Tibial nerve (tissue), 4 donors: ENCODE measurements around the gene FBLN2. TPM values are rescaled to one million over a fixed set of nuclear protein-coding genes. Genes with fewer than 3 reads are reported as not detected.

Experiments
- DNase-seq, 2 donors: peaks; one replicate each; pipeline ENCODE4 v3.0.0-alpha.2; 2019; ENCODE audit warnings: low spot score in 2 of 2
- H3K27ac ChIP-seq, 4 donors: fragments of 200-600 bp; sonication (generic) in 3 of 4; one replicate each; pipeline ENCODE4 v1.5.1; 2017 to 2019; ENCODE audit warnings: mild to moderate bottlenecking in 1 of 4
- H3K27me3 ChIP-seq, 2 donors: fragments of 200-600 bp; sonication (generic) in 1 of 2; one replicate each; pipeline versions ENCODE4 v1.5.1 to v1.6.0; 2017 to 2019
- H3K36me3 ChIP-seq, 3 donors: fragments of 200-600 bp; sonication (generic); one replicate each; pipeline ENCODE4 v1.5.1; 2018 to 2019
- H3K4me1 ChIP-seq, 4 donors: fragments of 200-600 bp; sonication (generic) in 3 of 4; one replicate each; pipeline ENCODE4 v1.5.1; 2017 to 2019
- H3K4me3 ChIP-seq, 4 donors: fragments of 200-600 bp; sonication (generic) in 3 of 4; one replicate each; pipeline ENCODE4 v1.5.1; 2017 to 2019; ENCODE audit warnings: mild to moderate bottlenecking in 1 of 4, moderate library complexity in 1 of 4
- H3K9me3 ChIP-seq, 4 donors: fragments of 200-600 bp; sonication (generic) in 3 of 4; one replicate each; pipeline ENCODE4 v1.5.1; 2017 to 2019
- EP300 ChIP-seq, 2 donors: sonication (generic); formaldehyde crosslinking; IDR thresholded peaks; one replicate each; pipeline ENCODE4 v1.6.1; 2017; ENCODE audit warnings: antibody characterized with exemption in 2 of 2, mild to moderate bottlenecking in 1 of 2
- POLR2A ChIP-seq, 2 donors: fragments of 450-650 bp; IDR thresholded peaks; one replicate each; pipeline ENCODE4 v1.6.1; 2017; ENCODE audit warnings: antibody characterized with exemption in 2 of 2, mild to moderate bottlenecking in 2 of 2, moderate library complexity in 2 of 2
- WGBS, 2 donors: methylation state at CpG; one replicate each; pipeline ENCODE4 v1.1.5; 2018; 5-methylcytosine and 5-hydroxymethylcytosine counted together
- total RNA-seq, 4 donors: library from RNA; depleted of rRNA; stranded (reverse); fragments of >200 nt; gene quantifications; one replicate each; pipeline ENCODE4 v1.1.0, GENCODE V29; 2016
- TF ChIP-seq, protein P1 (sequence below), 5 experiments: fragments of 200-600 bp in 3 of 5; fragments of 450-650 bp in 2 of 5; sonication (generic) in 3 of 5; IDR thresholded peaks; one replicate each; pipeline ENCODE4 v1.5.1; 2016 to 2019; ENCODE audit warnings: antibody characterized with exemption in 5 of 5, mild to moderate bottlenecking in 3 of 5, moderate library complexity in 2 of 5

FBLN2 gene
- total RNA-seq, 4 donors from 2014 or later: 185 to 445 (median 240) TPM

- no peaks in the 10 kb centered on the region for H3K9me3 ChIP-seq
- DNase-seq: no peak
- H3K27me3 ChIP-seq: no peaks in the 10 kb centered on the region
- no peak for TF ChIP-seq EP300 (IDR thresholded peaks at IDR 0.05)
- TF ChIP-seq POLR2A (IDR thresholded peaks at IDR 0.05): no peak
- TF ChIP-seq, protein P1, sequence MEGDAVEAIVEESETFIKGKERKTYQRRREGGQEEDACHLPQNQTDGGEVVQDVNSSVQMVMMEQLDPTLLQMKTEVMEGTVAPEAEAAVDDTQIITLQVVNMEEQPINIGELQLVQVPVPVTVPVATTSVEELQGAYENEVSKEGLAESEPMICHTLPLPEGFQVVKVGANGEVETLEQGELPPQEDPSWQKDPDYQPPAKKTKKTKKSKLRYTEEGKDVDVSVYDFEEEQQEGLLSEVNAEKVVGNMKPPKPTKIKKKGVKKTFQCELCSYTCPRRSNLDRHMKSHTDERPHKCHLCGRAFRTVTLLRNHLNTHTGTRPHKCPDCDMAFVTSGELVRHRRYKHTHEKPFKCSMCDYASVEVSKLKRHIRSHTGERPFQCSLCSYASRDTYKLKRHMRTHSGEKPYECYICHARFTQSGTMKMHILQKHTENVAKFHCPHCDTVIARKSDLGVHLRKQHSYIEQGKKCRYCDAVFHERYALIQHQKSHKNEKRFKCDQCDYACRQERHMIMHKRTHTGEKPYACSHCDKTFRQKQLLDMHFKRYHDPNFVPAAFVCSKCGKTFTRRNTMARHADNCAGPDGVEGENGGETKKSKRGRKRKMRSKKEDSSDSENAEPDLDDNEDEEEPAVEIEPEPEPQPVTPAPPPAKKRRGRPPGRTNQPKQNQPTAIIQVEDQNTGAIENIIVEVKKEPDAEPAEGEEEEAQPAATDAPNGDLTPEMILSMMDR (IDR thresholded peaks at IDR 0.05): no peak
- peaks cover 0 to 75% (median 0%) of the 10 kb centered on the region in 3 donors for H3K36me3 ChIP-seq
- H3K4me1 ChIP-seq: peaks cover 0 to 20% (median 5%) of the 10 kb centered on the region in 4 donors
- H3K27ac ChIP-seq: no peak overlapping the region
- H3K4me3 ChIP-seq: no peak overlapping the region
- 59 to 63% methylated on average over 4 of the region's 4 CpGs for WGBS, 2 donors
Measured at GRCh38 chr3:13620281-13620680, 71.4 kb downstream of the FBLN2 start.

DNA sequence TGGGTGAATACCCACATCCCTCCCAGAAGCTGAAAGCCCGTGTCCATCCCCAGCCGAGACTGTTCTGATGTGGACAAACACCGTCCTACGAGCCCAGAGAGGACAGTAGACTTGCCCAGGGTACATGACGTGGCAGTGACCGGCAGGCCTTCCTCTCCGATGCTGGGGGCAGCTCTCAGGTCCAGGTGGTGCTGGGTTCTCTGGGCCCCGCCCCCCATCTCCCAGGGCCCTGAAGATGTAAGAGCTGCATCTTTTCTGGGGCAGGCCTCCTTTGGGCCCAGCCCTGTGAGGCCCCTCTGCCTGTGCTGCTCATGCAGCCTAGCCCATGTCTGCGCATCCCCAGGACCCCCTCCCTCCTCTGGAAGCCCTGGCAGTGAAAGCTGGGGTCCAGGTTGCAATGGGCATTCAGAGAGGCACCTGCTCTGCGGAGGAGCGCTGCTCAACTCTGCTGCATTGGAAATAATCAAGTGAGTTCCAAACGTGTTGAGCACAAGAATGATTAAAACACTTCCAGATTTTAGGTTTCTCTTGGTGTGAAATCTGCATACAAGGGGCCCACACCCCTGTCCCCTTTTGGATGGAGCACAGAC lies 71.9 kb downstream of the FBLN2 start:
- H3K9me3 ChIP-seq: no peaks in the 10 kb centered on the region
- no peaks in the 10 kb centered on the region for H3K27me3 ChIP-seq
- peaks cover 0 to 20% (median 5%) of the 10 kb centered on the region in 4 donors for H3K4me1 ChIP-seq
- TF ChIP-seq POLR2A (IDR thresholded peaks at IDR 0.05) (no peak), EP300 (IDR thresholded peaks at IDR 0.05) (no peak)
- TF ChIP-seq, protein P1 (IDR thresholded peaks at IDR 0.05): no peak
- WGBS, 2 donors: 91 to 93% methylated on average over 11 to 12 of the region's 12 CpGs
- H3K36me3 ChIP-seq: peaks cover 0 to 73% (median 0%) of the 10 kb centered on the region in 3 donors
- H3K27ac ChIP-seq: no peak overlapping the region
- DNase-seq: no peak
- H3K4me3 ChIP-seq: no peak overlapping the region

DNA sequence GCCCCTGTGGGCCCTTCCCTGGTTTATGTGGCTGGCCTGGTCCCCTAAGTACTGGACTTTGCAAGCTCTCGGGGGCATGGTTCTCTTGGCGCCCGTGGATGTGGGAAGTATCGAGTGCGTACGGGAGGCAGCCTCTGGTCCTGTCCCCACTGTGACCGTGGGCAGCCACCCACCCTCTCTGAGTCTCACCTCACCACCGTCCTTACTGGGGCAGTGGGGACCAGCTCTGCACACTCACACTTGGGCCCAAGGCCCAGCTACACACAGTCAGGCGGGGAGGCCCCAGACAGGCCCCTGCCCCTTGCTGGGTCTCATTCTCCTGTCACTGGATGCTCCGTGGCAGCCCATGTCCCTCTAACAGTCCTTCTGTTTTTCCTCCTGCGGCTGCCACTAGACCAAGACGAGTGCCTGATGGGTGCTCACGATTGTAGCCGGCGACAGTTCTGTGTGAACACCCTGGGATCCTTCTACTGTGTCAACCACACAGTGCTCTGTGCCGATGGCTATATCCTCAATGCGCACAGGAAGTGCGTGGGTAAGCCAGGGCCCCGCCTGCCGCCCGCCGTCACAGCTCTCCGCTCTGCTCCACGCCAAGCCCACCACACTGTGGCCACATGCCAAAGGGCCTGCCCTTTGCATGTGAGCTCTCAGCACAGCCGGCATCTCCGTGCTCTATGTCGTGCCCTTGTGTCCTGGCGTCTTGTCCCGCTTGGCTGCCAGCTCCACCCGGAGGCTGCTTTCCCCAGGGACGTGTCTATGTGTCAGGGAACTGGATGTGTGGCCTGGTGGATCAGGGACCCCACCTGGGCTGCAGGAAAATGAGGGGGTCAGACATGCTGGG lies 72.7 kb downstream of the FBLN2 start:
- H3K9me3 ChIP-seq: no peaks in the 10 kb centered on the region
- H3K4me3 ChIP-seq: no peak overlapping the region
- 53 to 59% methylated on average over 29 to 31 of the region's 31 CpGs for WGBS, 2 donors
- peak in 1 of 2 donors; percentile 33 for TF ChIP-seq EP300 (IDR thresholded peaks at IDR 0.05)
- TF ChIP-seq POLR2A (IDR thresholded peaks at IDR 0.05): no peak
- TF ChIP-seq, protein P1 (IDR thresholded peaks at IDR 0.05): no peak
- H3K36me3 ChIP-seq: peaks cover 0 to 70% (median 0%) of the 10 kb centered on the region in 3 donors
- no peaks in the 10 kb centered on the region for H3K27me3 ChIP-seq
- H3K4me1 ChIP-seq: peaks cover 0 to 20% (median 5%) of the 10 kb centered on the region in 4 donors
- no peak for DNase-seq
- peak overlapping the region in 1 of 4 donors; percentile 46 for H3K27ac ChIP-seq

DNA sequence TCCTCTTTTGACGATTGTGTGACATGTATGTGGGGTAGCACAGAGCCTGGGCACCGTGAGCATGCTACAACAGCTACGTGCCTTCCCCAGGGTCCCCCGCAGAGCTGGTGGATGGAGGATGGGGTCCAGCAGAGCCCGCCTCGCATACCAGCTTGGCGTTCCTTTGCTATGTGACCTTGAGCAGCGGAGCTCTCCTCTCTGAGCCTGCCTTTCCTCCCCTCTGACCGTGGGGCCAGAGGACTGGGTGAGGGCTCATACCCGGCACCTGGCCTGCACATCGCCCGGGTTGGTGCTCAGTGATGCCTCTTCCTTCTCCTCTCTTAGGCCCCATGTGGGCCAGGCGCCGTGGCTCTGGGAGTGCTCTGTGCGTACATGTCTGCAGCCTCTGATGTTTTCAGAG lies 73.4 kb downstream of the FBLN2 start:
- H3K4me1 ChIP-seq: peaks cover 0 to 20% (median 5%) of the 10 kb centered on the region in 4 donors
- peak overlapping the region in 1 of 4 donors; percentile 46 for H3K27ac ChIP-seq
- 87 to 88% methylated on average over 15 of the region's 15 CpGs for WGBS, 2 donors

More for the DNA sequence above, 73.4 kb downstream of the FBLN2 start:
- TF ChIP-seq, protein P1 (IDR thresholded peaks at IDR 0.05): no peak
- TF ChIP-seq POLR2A (IDR thresholded peaks at IDR 0.05) (no peak), EP300 (IDR thresholded peaks at IDR 0.05) (no peak)
- Histone ChIP-seq H3K36me3 (peaks cover 0 to 69% (median 0%) of the 10 kb centered on the region in 3 donors), H3K27me3 (no peaks in the 10 kb centered on the region), H3K4me3 (no peak overlapping the region), H3K9me3 (no peaks in the 10 kb centered on the region)
- DNase-seq: no peak
